K562 (cell line): ENCODE data around the gene LIPM. TPM values are rescaled to one million over a fixed set of nuclear protein-coding genes. Genes with fewer than 3 reads are reported as not detected.

Experiments used
- ATAC-seq: fragments of 200-7000 bp; cut with Tn5 transposase; 3 replicates; pipeline ENCODE4 v1.9.1; 2020; ENCODE audit warnings: moderate library complexity
- BruUV-seq: library from RNA; stranded (reverse); fragments of 400-500 nt; replicated peaks from 2 replicates; lab custom pipeline; 2021; lab: Mats Ljungman, UMichigan
- CTCF ChIA-PET: fragments of 300-600 bp; formaldehyde crosslinking; extraction: SDS; loops from one replicate; lab custom pipeline; 2021; ENCODE audit warnings: low intra/inter-chr PET ratio; lab: Yijun Ruan, JAX
- POLR2A ChIA-PET: fragments of 300-600, 350-650 bp; sonication (Branson Sonifier 250); formaldehyde crosslinking; extraction: SDS; loops from one replicate; lab custom pipeline; 2021; ENCODE audit warnings: antibody characterized with exemption, inconsistent platforms; lab: Yijun Ruan, JAX
- DNase-seq, 4 experiments: peaks; one replicate each; pipeline versions ENCODE4 v3.0.0 to v3.0.0-alpha.2; 2011 to 2018; ENCODE audit warnings: low spot score in 3 of 4, mixed read lengths in 3 of 4; ENCODE audit errors: extremely low read depth in 1 of 4
- FAIRE-seq: peaks from 2 replicates; lab custom pipeline; 2011; peaks lifted over from hg19 to GRCh38; lab: Jason Lieb, UNC
- H2AFZ ChIP-seq: 2 replicates; pipeline ENCODE4 v1.6.0; 2011; ENCODE audit warnings: low read depth, low read length, control low read depth, inconsistent platforms
- H3K27ac ChIP-seq: fragments of 200-600 bp; 3 replicates; pipeline ENCODE4 v1.8.0; 2011; ENCODE audit warnings: low read depth, mild to moderate bottlenecking, control low read depth, inconsistent platforms, low read length, moderate library complexity, mixed read lengths; ENCODE audit errors: extremely low read depth
- H3K27me3 ChIP-seq, 2 experiments: fragments of 300-600 bp in 1 of 2; 2 replicates in 1 of 2; 3 replicates in 1 of 2; pipeline versions ENCODE4 v1.6.0 to v1.8.0; 2011; ENCODE audit warnings: inconsistent platforms in 2 of 2, low read length in 2 of 2, mild to moderate bottlenecking in 1 of 2, mixed read lengths in 1 of 2, moderate library complexity in 1 of 2; ENCODE audit not compliant: control insufficient read depth in 2 of 2, insufficient read depth in 2 of 2
- H3K36me3 ChIP-seq: fragments of 300-600 bp; 3 replicates; pipeline ENCODE4 v1.8.0; 2011; ENCODE audit warnings: mild to moderate bottlenecking, low read length, inconsistent platforms; ENCODE audit not compliant: control insufficient read depth, insufficient read depth
- H3K4me1 ChIP-seq, 2 experiments: fragments of 200-600 bp in 1 of 2; replicated peaks in 1 of 2; 2 replicates in 1 of 2; 3 replicates in 1 of 2; pipeline versions ENCODE4 v1.5.1 to v1.8.0; 2011; ENCODE audit warnings: inconsistent platforms in 2 of 2, low read length in 2 of 2, mild to moderate bottlenecking in 1 of 2, mixed read lengths in 1 of 2, moderate library complexity in 1 of 2; ENCODE audit not compliant: control insufficient read depth in 2 of 2, insufficient read depth in 2 of 2
- H3K4me2 ChIP-seq: 2 replicates; pipeline ENCODE4 v1.6.1; 2011; ENCODE audit warnings: low read length, control low read depth, inconsistent platforms, mixed read lengths; ENCODE audit not compliant: insufficient read depth
- H3K4me3 ChIP-seq: fragments of 200-600 bp; sonication (generic), shearing (Covaris generic); 2 replicates; pipeline ENCODE4 v1.5.1; 2016; ENCODE audit warnings: control low read depth, inconsistent platforms
- H3K79me2 ChIP-seq: fragments of 200-600 bp; 3 replicates; pipeline ENCODE4 v1.8.0; 2011; ENCODE audit warnings: low read length, inconsistent platforms; ENCODE audit not compliant: control insufficient read depth, insufficient read depth
- H3K9ac ChIP-seq, 2 experiments: 2 replicates each; pipeline versions ENCODE4 v1.6.0 to v1.6.1; 2011; ENCODE audit warnings: low read depth in 2 of 2, low read length in 2 of 2, control low read depth in 1 of 2, inconsistent platforms in 1 of 2, mild to moderate bottlenecking in 1 of 2, mixed read lengths in 1 of 2; ENCODE audit not compliant: insufficient read depth in 1 of 2
- H3K9me1 ChIP-seq: one replicate; pipeline ENCODE4 v1.6.0; 2011; ENCODE audit warnings: inconsistent platforms, mild to moderate bottlenecking, low read length, moderate library complexity; ENCODE audit not compliant: control insufficient read depth, insufficient read depth
- H3K9me3 ChIP-seq: replicated peaks from 2 replicates; pipeline ENCODE4 v1.5.1; 2011; ENCODE audit warnings: low read depth, low read length, inconsistent platforms; ENCODE audit not compliant: control insufficient read depth, insufficient read depth
- H4K20me1 ChIP-seq: replicated peaks from 2 replicates; pipeline ENCODE4 v1.6.1; 2011; ENCODE audit warnings: low read length, inconsistent platforms, mixed read lengths; ENCODE audit not compliant: control insufficient read depth, insufficient read depth
- MAX ChIP-seq: sonication (generic); formaldehyde crosslinking; IDR thresholded peaks from 2 replicates; pipeline ENCODE4 v1.9.0; 2022; ENCODE audit warnings: mild to moderate bottlenecking, missing genetic modification reagents
- NR2F6 ChIP-seq: fragments of 450-650 bp; formaldehyde crosslinking; IDR thresholded peaks from 2 replicates; pipeline ENCODE4 v1.4.0; 2020; ENCODE audit warnings: mild to moderate bottlenecking
- NRF1 ChIP-seq, 2 experiments: fragments of 450-650 bp; IDR thresholded peaks in 1 of 2; conservative IDR thresholded peaks in 1 of 2; 2 replicates each; pipeline ENCODE4 v1.6.1; 2014; ENCODE audit warnings: mild to moderate bottlenecking in 2 of 2
- TFAP4 ChIP-seq: sonication (generic); formaldehyde crosslinking; IDR thresholded peaks from 2 replicates; pipeline ENCODE4 v1.8.0; 2022; ENCODE audit warnings: missing genetic modification reagents, mild to moderate bottlenecking, moderate library complexity, borderline replicate concordance
- ZKSCAN8 ChIP-seq: fragments of 200-800 bp; sonication (Bioruptor generic); IDR thresholded peaks from 2 replicates; pipeline ENCODE4 v1.6.1; 2016; ENCODE audit warnings: missing genetic modification characterization, missing compliant biosample characterization
- ZNF316 ChIP-seq: fragments of 450-650 bp; IDR thresholded peaks from 2 replicates; pipeline ENCODE4 v1.6.1; 2016
- WGBS: fragments of 100-300 bp; shearing (Covaris generic); methylation state at CpG from one replicate; pipeline ENCODE4 v1.1.6; 2016; ENCODE audit warnings: low coverage, mixed read lengths; ENCODE audit not compliant: insufficient coverage; ENCODE audit errors: missing lambda C conversion rate; 5-methylcytosine and 5-hydroxymethylcytosine counted together
- in situ Hi-C: fragments of 300-500 bp; cut with MboI; formaldehyde crosslinking; loops from 4 replicates; pipeline ENCODE4 v1.15.0; 2018; ENCODE audit warnings: inconsistent platforms, mixed read lengths
- intact Hi-C: fragments of 100-400 bp; cut with micrococcal nuclease; formaldehyde crosslinking; loops from 2 replicates; pipeline ENCODE4 v1.14.2; 2022
- polyA plus RNA-seq, 8 experiments: library from polyadenylated mRNA; depleted of rRNA in 4 of 8; stranded (reverse) in 5 of 8; unstranded in 3 of 8; fragments of >200 nt; fragmentation: Nextera tagmentation in 2 of 8; fragmentation: Illumina TruSeq in 1 of 8; extraction: Ambion mirVana in 2 of 8; extraction: Trizol in 1 of 8; gene quantifications; 2 replicates each; pipeline versions ENCODE4 v1.2.1 to v1.2.3, GENCODE V29; 2011 to 2014; ENCODE audit warnings: inconsistent platforms in 1 of 8, missing spikeins in 1 of 8
- total RNA-seq, 7 experiments: library from RNA; depleted of rRNA in 6 of 7; stranded (reverse); fragments of >200 nt in 6 of 7; fragmentation: Illumina TruSeq in 2 of 7; extraction: Trizol in 2 of 7; gene quantifications; 2 replicates each; pipeline versions ENCODE4 v1.2.1 to v1.2.3, GENCODE V29; 2011 to 2021; ENCODE audit warnings: low replicate concordance in 1 of 7

The LIPM gene
- total and polyA plus RNA-seq, 9 of the 15 experiments (the other 6 are each of a cell fraction or from before 2014, with no cell fraction given) = not detected

GRCh38 chr10:88813200-88813599 is 10.7 kb downstream of the LIPM start:
- H3K4me1 ChIP-seq = no peaks in the 10 kb centered on the region
- DNase-seq = no peak
- no peak for FAIRE-seq
- H3K27me3 ChIP-seq = no peaks in the 10 kb centered on the region
- H2AFZ ChIP-seq = no peak overlapping the region
- no TSS peak for BruUV-seq
- ATAC-seq = no peak
- WGBS = 0% methylated on average over 5 of the region's 6 CpGs
- H3K4me2 ChIP-seq = no peak overlapping the region
- H3K4me3 ChIP-seq = no peak overlapping the region
- intact Hi-C loops = no loop called here
- no peaks in the 10 kb centered on the region for H3K79me2 ChIP-seq
- no peaks in the 10 kb centered on the region for H3K36me3 ChIP-seq
- CTCF ChIA-PET = no interaction called here
- POLR2A ChIA-PET = no interaction called here
- no peak overlapping the region for H3K27ac ChIP-seq
- TF ChIP-seq MAX (CRISPR knock-in tag) (no peak), TFAP4 (CRISPR knock-in tag) (no peak), NRF1 (conservative IDR thresholded peaks at IDR 0.05 in 1 of 2, IDR thresholded peaks at IDR 0.05 in 1 of 2) (no peak), ZNF316 (peak; percentile 31; the same call in 1 of the 2 replicates), ZKSCAN8 (CRISPR knock-in tag) (no peak), NR2F6 (no peak)
- H4K20me1 ChIP-seq = no peaks in the 10 kb centered on the region
- H3K9me3 ChIP-seq = no peaks in the 10 kb centered on the region
- no peak overlapping the region for H3K9ac ChIP-seq
- in situ Hi-C loops = no loop called here
- no peaks in the 10 kb centered on the region for H3K9me1 ChIP-seq
